WTC11 (cell line): ENCODE data around the gene KDSR. TPM values are rescaled to one million over a fixed set of nuclear protein-coding genes. Genes with fewer than 3 reads are reported as not detected.

Experiments
- ATAC-seq: fragments of 200-7000 bp; cut with Tn5 transposase; 2 replicates; pipeline ENCODE4 v1.10.0; 2021; ENCODE audit warnings: mild to moderate bottlenecking, moderate library complexity
- CTCF ChIA-PET: fragments of 300-600 bp; sonication (Branson Sonifier 250); formaldehyde crosslinking; loops from one replicate; lab custom pipeline; 2021; ENCODE audit warnings: antibody characterized with exemption; lab: Charles Lee
- POLR2A ChIA-PET: fragments of 350-600 bp; sonication (Branson Sonifier 250); formaldehyde crosslinking; loops from one replicate; lab custom pipeline; 2021; ENCODE audit warnings: antibody characterized with exemption; lab: Charles Lee
- DNase-seq: peaks from one replicate; pipeline ENCODE4 v3.0.0; 2021; ENCODE audit warnings: low spot score
- H3K27ac Mint-ChIP-seq: 2 replicates; pipeline ENCODE4 v1.8.0; 2021; ENCODE audit warnings: mixed read lengths
- H3K27me3 Mint-ChIP-seq: 2 replicates; pipeline ENCODE4 v1.8.0; 2021; ENCODE audit warnings: low read depth, mild to moderate bottlenecking, moderate library complexity, mixed read lengths
- H3K36me3 Mint-ChIP-seq: 2 replicates; pipeline ENCODE4 v1.8.0; 2021; ENCODE audit warnings: mixed read lengths
- H3K4me1 Mint-ChIP-seq: 2 replicates; pipeline ENCODE4 v1.8.0; 2022; ENCODE audit warnings: mixed read lengths
- H3K4me3 Mint-ChIP-seq: 2 replicates; pipeline ENCODE4 v1.8.0; 2021; ENCODE audit warnings: mild to moderate bottlenecking, moderate library complexity, mixed read lengths
- H3K9me3 Mint-ChIP-seq: 2 replicates; pipeline ENCODE4 v1.8.0; 2021; ENCODE audit warnings: mixed read lengths
- ATF1 ChIP-seq: sonication (generic); formaldehyde crosslinking; IDR thresholded peaks from 2 replicates; pipeline ENCODE4 v1.8.1; 2023; ENCODE audit warnings: mild to moderate bottlenecking, moderate library complexity, missing genetic modification reagents
- CBFB ChIP-seq: sonication (generic); formaldehyde crosslinking; IDR thresholded peaks from 2 replicates; pipeline ENCODE4 v1.8.1; 2022; ENCODE audit warnings: mild to moderate bottlenecking, low read depth, missing genetic modification reagents
- FOXP1 ChIP-seq: sonication (generic); formaldehyde crosslinking; IDR thresholded peaks from 2 replicates; pipeline ENCODE4 v1.8.0; 2022; ENCODE audit warnings: missing genetic modification reagents, mild to moderate bottlenecking, moderate library complexity, borderline replicate concordance
- MYBL2 ChIP-seq: sonication (generic); formaldehyde crosslinking; IDR thresholded peaks from 2 replicates; pipeline ENCODE4 v1.8.1; 2023; ENCODE audit warnings: mild to moderate bottlenecking, moderate library complexity, missing genetic modification reagents
- SMAD3 ChIP-seq: sonication (generic); formaldehyde crosslinking; IDR thresholded peaks from 2 replicates; pipeline ENCODE4 v1.8.0; 2022; ENCODE audit warnings: missing genetic modification reagents, mild to moderate bottlenecking, borderline replicate concordance
- TEAD4 ChIP-seq: sonication (generic); formaldehyde crosslinking; IDR thresholded peaks from 2 replicates; pipeline ENCODE4 v1.8.0; 2022; ENCODE audit warnings: mild to moderate bottlenecking, missing genetic modification reagents
- TP53 ChIP-seq: sonication (generic); formaldehyde crosslinking; IDR thresholded peaks from 2 replicates; pipeline ENCODE4 v1.8.1; 2023; ENCODE audit warnings: mild to moderate bottlenecking, missing genetic modification reagents
- ZNF138 ChIP-seq: sonication (generic); formaldehyde crosslinking; conservative IDR thresholded peaks from 2 replicates; pipeline ENCODE4 v1.8.1; 2022; ENCODE audit warnings: mild to moderate bottlenecking, moderate library complexity, missing genetic modification reagents
- ZNF396 ChIP-seq: fragments of 250-450 bp; sonication (Bioruptor Pico); IDR thresholded peaks from 2 replicates; pipeline ENCODE4 v1.8.0; 2021; ENCODE audit warnings: mild to moderate bottlenecking, moderate library complexity, borderline replicate concordance
- ZNF423 ChIP-seq: fragments of 250-450 bp; sonication (Bioruptor Pico); IDR thresholded peaks from 2 replicates; pipeline ENCODE4 v2.1.2; 2022; ENCODE audit warnings: mild to moderate bottlenecking, moderate library complexity
- ZNF671 ChIP-seq: fragments of 250-450 bp; sonication (Bioruptor Pico); IDR thresholded peaks from 2 replicates; pipeline ENCODE4 v1.8.0; 2021; ENCODE audit warnings: mild to moderate bottlenecking
- total RNA-seq: library from RNA; stranded (reverse); gene quantifications from 3 replicates; pipeline ENCODE4 v1.2.3, GENCODE V29; 2021
- TF ChIP-seq, protein P1 (sequence below): sonication (generic); formaldehyde crosslinking; IDR thresholded peaks from 2 replicates; pipeline ENCODE4 v1.8.1; 2022; ENCODE audit warnings: mild to moderate bottlenecking, missing genetic modification reagents, moderate library complexity, borderline replicate concordance
- TF ChIP-seq, protein P2 (sequence below): sonication (generic); formaldehyde crosslinking; conservative IDR thresholded peaks from 2 replicates; pipeline ENCODE4 v1.8.1; 2023; ENCODE audit warnings: mild to moderate bottlenecking, low read depth, missing genetic modification reagents, moderate library complexity
- TF ChIP-seq, protein P3 (sequence below): sonication (generic); formaldehyde crosslinking; IDR thresholded peaks from 2 replicates; pipeline ENCODE4 v1.8.1; 2022; ENCODE audit warnings: mild to moderate bottlenecking, moderate library complexity, missing genetic modification reagents
- TF ChIP-seq, protein P4 (sequence below): sonication (generic); formaldehyde crosslinking; IDR thresholded peaks from 2 replicates; pipeline ENCODE4 v1.8.0; 2022; ENCODE audit warnings: mild to moderate bottlenecking, missing genetic modification reagents
- TF ChIP-seq, protein P5 (sequence below): sonication (generic); formaldehyde crosslinking; IDR thresholded peaks from 2 replicates; pipeline ENCODE4 v1.8.1; 2022; ENCODE audit warnings: low read depth, mild to moderate bottlenecking, moderate library complexity, missing genetic modification reagents, borderline replicate concordance
- TF ChIP-seq, protein P6 (sequence below): sonication (generic); formaldehyde crosslinking; IDR thresholded peaks from 2 replicates; pipeline ENCODE4 v1.8.1; 2022; ENCODE audit warnings: missing genetic modification reagents, borderline replicate concordance
- TF ChIP-seq, protein P7 (sequence below): sonication (generic); formaldehyde crosslinking; IDR thresholded peaks from 2 replicates; pipeline ENCODE4 v1.8.1; 2023; ENCODE audit warnings: mild to moderate bottlenecking, missing genetic modification reagents, moderate library complexity

Gene KDSR
- total RNA-seq, 1 experiment from 2014 or later, result 51.8 TPM

DNA sequence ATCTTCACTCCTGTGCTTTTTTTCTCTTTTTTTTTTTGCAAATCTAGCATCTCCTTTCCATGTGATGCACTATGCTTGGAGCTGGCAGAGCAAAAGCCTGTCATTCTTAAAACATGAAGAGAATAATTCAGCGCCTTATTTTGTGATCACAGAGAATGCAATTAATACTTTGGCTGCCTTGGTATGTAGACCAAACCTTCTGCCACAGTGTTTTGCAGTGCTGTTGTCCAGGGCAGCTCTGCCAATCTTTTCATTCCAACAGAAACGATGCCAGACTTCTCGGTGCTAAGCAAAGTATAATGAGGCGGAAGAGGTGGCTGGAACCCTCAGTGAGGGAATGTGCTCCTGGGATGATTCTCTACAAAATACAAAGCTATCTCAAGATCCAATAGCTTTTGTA, 73.1 kb downstream of the KDSR start (continued):
- TF ChIP-seq ATF1 (no peak), MYBL2 (CRISPR knock-in tag) (no peak), TP53 (CRISPR knock-in tag) (no peak)

DNA sequence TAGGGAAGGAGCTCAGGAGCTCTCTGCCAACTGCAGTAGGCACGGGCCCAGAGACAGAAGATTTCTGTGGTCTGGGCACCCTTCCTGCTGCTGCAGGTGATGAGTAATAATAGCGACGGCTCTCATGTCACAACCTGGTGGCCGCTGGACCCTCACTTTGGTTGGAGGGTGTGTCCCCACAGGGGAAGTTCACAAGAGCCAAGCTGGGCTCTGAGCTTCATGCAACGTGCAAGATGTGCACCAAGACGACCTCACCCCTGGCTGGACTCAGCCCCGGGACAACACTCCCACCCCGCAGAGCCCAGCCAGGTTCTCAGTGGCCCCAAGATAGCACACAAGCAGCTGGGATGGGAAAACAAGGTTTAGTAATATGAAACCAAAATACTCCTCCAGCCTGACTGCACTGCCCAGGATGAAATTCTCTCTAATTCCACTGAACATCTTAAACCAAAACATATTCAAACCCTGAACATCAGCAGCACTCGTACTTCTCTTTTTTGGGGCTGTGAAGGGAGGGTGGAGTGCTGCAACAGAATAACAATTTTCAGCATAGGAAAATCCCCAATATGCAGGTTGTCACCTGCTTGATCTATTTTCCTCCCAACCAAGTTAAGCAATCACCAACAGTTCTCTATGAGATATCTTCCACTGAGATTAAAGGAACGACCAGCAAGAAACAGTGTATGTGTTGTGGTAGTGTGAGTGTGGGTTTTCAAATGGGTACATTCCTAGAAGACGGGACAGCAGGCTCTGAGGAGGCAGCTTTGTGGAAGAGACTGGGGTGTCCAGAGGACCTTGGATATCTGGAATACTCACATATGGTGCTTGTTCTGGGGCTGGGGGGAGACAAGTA, 73.9 kb downstream of the KDSR start:
- ATAC-seq, result no peak
- no peak overlapping the region for H3K27ac Mint-ChIP-seq
- H3K27me3 Mint-ChIP-seq, result no peaks in the 10 kb centered on the region
- TF ChIP-seq, protein P1, sequence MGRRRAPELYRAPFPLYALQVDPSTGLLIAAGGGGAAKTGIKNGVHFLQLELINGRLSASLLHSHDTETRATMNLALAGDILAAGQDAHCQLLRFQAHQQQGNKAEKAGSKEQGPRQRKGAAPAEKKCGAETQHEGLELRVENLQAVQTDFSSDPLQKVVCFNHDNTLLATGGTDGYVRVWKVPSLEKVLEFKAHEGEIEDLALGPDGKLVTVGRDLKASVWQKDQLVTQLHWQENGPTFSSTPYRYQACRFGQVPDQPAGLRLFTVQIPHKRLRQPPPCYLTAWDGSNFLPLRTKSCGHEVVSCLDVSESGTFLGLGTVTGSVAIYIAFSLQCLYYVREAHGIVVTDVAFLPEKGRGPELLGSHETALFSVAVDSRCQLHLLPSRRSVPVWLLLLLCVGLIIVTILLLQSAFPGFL (CRISPR knock-in tag), result no peak
- TF ChIP-seq, protein P2, sequence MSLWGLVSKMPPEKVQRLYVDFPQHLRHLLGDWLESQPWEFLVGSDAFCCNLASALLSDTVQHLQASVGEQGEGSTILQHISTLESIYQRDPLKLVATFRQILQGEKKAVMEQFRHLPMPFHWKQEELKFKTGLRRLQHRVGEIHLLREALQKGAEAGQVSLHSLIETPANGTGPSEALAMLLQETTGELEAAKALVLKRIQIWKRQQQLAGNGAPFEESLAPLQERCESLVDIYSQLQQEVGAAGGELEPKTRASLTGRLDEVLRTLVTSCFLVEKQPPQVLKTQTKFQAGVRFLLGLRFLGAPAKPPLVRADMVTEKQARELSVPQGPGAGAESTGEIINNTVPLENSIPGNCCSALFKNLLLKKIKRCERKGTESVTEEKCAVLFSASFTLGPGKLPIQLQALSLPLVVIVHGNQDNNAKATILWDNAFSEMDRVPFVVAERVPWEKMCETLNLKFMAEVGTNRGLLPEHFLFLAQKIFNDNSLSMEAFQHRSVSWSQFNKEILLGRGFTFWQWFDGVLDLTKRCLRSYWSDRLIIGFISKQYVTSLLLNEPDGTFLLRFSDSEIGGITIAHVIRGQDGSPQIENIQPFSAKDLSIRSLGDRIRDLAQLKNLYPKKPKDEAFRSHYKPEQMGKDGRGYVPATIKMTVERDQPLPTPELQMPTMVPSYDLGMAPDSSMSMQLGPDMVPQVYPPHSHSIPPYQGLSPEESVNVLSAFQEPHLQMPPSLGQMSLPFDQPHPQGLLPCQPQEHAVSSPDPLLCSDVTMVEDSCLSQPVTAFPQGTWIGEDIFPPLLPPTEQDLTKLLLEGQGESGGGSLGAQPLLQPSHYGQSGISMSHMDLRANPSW (CRISPR knock-in tag), result no peak
- TF ChIP-seq, all 79 proteins: peak for 0
- DNase-seq, result no peak
- ChIA-PET CTCF (no interaction called here), POLR2A (interaction anchor here (0.9 kb wide), 1 partner anchor 25 kb away, joined by 3 read pairs; no protein-coding TSS in a partner anchor)
- Mint-ChIP-seq H3K9me3 (0 out of 2 replicates have a peak, but pooled peaks cover 3% of the 10 kb centered on the region), H3K4me3 (no peak overlapping the region), H3K36me3 (no peaks in the 10 kb centered on the region), H3K4me1 (peaks cover 24% of the 10 kb centered on the region)

DNA sequence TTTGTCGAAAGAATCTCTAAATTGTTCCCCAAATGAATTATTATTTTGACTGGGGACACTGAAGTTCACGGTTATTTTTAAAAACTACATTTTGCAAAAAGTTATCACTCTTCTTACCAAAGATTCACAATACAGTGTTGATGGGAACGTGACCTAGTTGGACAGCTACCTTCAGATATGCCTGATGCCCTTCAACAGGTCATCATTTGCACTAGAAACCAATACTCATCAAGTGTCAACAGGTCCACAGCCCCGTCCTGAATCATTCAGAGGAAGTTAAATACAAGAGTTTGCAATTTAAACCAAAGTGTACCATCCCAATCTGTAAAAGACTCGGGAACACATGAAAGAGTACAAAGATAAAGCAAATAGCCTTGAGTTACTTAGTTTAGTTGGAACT, 75.7 kb downstream of the KDSR start:
- no peak for DNase-seq
- H3K27ac Mint-ChIP-seq, result no peak overlapping the region
- ATAC-seq, result no peak
- POLR2A ChIA-PET, result no interaction called here
- TF ChIP-seq, protein P3, sequence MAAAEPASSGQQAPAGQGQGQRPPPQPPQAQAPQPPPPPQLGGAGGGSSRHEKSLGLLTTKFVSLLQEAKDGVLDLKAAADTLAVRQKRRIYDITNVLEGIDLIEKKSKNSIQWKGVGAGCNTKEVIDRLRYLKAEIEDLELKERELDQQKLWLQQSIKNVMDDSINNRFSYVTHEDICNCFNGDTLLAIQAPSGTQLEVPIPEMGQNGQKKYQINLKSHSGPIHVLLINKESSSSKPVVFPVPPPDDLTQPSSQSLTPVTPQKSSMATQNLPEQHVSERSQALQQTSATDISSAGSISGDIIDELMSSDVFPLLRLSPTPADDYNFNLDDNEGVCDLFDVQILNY, result no peak
- no peak overlapping the region for H3K4me3 Mint-ChIP-seq
- H3K9me3 Mint-ChIP-seq, result 0 out of 2 replicates have a peak, but pooled peaks cover 3% of the 10 kb centered on the region
- peaks cover 16% of the 10 kb centered on the region for H3K4me1 Mint-ChIP-seq
- no peaks in the 10 kb centered on the region for H3K36me3 Mint-ChIP-seq
- CTCF ChIA-PET, result no interaction called here
- no peaks in the 10 kb centered on the region for H3K27me3 Mint-ChIP-seq

DNA sequence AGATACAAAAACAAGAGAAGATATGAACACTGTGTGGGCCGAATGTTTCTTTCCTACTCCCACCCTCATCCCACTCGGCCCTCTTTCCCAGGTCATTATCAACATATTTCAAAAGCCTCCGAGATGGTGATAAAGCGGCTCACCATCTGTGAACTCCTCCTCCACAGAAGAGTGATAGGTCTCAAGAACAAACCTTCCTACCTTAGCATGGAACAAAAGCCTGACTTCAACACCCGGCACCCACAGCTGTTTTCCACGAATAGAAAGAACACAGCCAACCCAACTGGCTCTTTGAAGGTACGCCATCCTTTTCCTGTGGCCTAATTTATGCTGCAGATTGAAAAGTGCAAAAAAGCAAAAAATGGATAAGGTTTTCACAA, 76.2 kb downstream of the KDSR start:
- Mint-ChIP-seq H3K27ac (no peak overlapping the region), H3K4me3 (no peak overlapping the region), H3K9me3 (0 out of 2 replicates have a peak, but pooled peaks cover 3% of the 10 kb centered on the region), H3K27me3 (no peaks in the 10 kb centered on the region), H3K4me1 (peaks cover 16% of the 10 kb centered on the region), H3K36me3 (no peaks in the 10 kb centered on the region)
- POLR2A ChIA-PET, result no interaction called here
- ATAC-seq (no peak), DNase-seq (no peak)
- CTCF ChIA-PET, result no interaction called here
- TF ChIP-seq CBFB (CRISPR knock-in tag), result no peak
- TF ChIP-seq FOXP1 (CRISPR knock-in tag), result no peak
- no peak for TF ChIP-seq ZNF423 (CRISPR knock-in tag)
- TF ChIP-seq, protein P3, result no peak
- TF ChIP-seq, protein P4, sequence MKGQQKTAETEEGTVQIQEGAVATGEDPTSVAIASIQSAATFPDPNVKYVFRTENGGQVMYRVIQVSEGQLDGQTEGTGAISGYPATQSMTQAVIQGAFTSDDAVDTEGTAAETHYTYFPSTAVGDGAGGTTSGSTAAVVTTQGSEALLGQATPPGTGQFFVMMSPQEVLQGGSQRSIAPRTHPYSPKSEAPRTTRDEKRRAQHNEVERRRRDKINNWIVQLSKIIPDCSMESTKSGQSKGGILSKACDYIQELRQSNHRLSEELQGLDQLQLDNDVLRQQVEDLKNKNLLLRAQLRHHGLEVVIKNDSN (CRISPR knock-in tag), result no peak
- TF ChIP-seq SMAD3 (CRISPR knock-in tag), result no peak
- TF ChIP-seq TEAD4 (CRISPR knock-in tag), result no peak
- TF ChIP-seq, protein P5, sequence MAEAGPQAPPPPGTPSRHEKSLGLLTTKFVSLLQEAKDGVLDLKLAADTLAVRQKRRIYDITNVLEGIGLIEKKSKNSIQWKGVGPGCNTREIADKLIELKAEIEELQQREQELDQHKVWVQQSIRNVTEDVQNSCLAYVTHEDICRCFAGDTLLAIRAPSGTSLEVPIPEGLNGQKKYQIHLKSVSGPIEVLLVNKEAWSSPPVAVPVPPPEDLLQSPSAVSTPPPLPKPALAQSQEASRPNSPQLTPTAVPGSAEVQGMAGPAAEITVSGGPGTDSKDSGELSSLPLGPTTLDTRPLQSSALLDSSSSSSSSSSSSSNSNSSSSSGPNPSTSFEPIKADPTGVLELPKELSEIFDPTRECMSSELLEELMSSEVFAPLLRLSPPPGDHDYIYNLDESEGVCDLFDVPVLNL (CRISPR knock-in tag), result no peak
- TF ChIP-seq, protein P6, sequence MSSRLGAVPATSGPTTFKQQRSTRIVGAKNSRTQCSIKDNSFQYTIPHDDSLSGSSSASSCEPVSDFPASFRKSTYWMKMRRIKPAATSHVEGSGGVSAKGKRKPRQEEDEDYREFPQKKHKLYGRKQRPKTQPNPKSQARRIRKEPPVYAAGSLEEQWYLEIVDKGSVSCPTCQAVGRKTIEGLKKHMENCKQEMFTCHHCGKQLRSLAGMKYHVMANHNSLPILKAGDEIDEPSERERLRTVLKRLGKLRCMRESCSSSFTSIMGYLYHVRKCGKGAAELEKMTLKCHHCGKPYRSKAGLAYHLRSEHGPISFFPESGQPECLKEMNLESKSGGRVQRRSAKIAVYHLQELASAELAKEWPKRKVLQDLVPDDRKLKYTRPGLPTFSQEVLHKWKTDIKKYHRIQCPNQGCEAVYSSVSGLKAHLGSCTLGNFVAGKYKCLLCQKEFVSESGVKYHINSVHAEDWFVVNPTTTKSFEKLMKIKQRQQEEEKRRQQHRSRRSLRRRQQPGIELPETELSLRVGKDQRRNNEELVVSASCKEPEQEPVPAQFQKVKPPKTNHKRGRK (CRISPR knock-in tag), result no peak
- TF ChIP-seq, protein P7, sequence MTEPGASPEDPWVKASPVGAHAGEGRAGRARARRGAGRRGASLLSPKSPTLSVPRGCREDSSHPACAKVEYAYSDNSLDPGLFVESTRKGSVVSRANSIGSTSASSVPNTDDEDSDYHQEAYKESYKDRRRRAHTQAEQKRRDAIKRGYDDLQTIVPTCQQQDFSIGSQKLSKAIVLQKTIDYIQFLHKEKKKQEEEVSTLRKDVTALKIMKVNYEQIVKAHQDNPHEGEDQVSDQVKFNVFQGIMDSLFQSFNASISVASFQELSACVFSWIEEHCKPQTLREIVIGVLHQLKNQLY, result no peak
- no peak for TF ChIP-seq ZNF671
- TF ChIP-seq MYBL2 (CRISPR knock-in tag), result no peak
- no peak for TF ChIP-seq ZNF396
- TF ChIP-seq ZNF138, result no peak
